GM18507 (cell line): ENCODE measurements around the gene RASSF9.

Experiments
- DNase-seq: peaks from one replicate; pipeline ENCODE4 v3.0.0; 2011; ENCODE audit warnings: low read depth; ENCODE audit not compliant: insufficient read length; ENCODE audit errors: extremely low spot score
- FAIRE-seq: peaks from 2 replicates; lab custom pipeline; 2011; peaks lifted over from hg19 to GRCh38; lab: Jason Lieb, UNC

Gene RASSF9

DNA sequence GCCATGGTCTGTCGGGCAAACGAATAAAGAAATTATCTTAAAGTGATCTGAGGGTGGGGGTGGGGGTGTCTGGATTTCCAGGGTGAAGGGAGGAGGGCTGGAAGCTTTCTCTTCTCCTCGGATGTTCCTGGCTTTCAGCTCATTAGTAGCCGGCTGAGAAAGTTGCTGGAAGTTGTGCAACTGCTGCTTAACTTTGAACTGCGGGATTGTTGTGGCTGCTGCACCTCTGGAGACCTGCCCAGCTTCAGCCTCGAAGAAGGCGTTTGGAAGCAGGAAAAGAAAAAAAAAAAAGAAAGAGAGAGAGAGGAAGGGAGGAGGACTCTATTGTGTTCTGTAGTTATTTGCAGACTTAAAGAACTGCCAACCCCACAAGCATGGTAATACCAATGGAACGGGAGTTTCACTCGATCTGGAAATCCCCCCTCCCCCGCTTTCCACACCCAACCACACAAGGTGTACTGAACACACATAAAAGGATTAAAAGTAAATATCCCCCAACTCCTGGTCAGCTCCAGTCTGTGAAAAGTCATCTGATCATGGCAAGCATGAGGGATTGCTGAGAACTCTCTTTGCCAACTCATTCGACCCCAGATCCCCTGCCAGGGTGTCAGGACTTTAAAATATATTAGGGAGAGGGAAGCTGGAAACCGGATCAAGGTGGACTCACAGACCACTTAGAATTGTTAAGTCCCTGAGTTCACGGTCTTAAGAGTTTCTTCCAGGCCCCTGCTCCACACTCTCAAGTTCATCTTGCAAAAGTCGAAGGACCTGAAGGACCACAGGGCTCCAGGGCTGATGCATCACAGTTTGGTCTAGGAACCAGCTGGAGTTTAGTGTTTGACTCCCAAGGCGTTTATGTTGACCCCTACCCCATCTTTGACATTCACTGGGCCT is at the start of gene RASSF9:
TSS of gene RASSF9 (minus strand) at position 213 of the 894 bp plus-strand sequence. CDS start at position 5, 208 bp downstream.
- DNase-seq, result no peak
- no peak for FAIRE-seq

DNA sequence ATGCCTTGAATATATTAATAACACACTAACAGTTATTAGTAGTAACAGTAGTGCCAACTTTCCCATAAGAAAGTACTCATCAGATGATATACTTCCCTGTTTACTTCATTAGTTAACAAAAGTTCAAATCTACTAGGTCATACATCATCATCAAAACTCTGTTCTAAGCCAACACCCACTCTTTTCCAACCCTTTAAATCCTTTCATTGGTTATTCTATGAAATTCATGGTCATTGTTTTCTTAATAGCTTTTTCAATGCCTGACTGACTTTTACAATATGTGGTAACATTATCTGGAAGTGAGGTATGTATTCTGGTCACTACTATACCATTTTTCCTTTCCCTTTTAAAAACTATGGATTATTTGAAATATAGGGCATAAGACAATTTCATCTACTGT is 47.6 kb upstream of the RASSF9 start:
- DNase-seq (no peak), FAIRE-seq (no peak)

GRCh38 chr12:85877459-85877858 is 41.2 kb upstream of the RASSF9 start:
- DNase-seq (no peak), FAIRE-seq (no peak)

DNA sequence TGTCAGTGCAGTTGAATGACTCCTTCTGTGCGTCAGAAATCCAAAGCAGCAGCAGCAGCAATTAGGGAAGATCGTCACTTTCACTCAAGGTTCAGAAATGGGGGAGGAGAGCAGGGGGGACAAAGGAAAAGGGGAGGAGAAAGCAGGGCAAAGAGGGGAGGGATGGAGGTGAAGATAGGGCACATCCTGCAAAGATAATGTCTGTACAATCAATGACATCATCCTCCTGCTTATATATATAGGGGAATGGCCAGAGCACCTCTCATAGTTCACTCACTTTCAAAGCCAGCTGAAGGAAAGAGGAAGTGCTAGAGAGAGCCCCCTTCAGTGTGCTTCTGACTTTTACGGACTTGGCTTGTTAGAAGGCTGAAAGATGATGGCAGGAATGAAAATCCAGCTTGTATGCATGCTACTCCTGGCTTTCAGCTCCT is 37.8 kb upstream of the RASSF9 start, which contains the start of gene NTS:
TSS of gene NTS (plus strand) at position 265 of the 431 bp plus-strand sequence. CDS start at position 374, 109 bp downstream.
- DNase-seq (no peak), FAIRE-seq (no peak)

GRCh38 chr12:85872497-85873091 is 36.4 kb upstream of the RASSF9 start:
- peak; percentile 81 for FAIRE-seq

GRCh38 chr12:85866986-85867776 is 31.0 kb upstream of the RASSF9 start:
- DNase-seq, result no peak
- peak; percentile 65 for FAIRE-seq

More at GRCh38 chr12:85872497-85873091, 36.4 kb upstream of the RASSF9 start:
- no peak for DNase-seq

GRCh38 chr12:85865890-85866289 is 29.7 kb upstream of the RASSF9 start:
- no peak for FAIRE-seq
- no peak for DNase-seq

GRCh38 chr12:85856966-85857365 is 20.8 kb upstream of the RASSF9 start:
- DNase-seq (no peak), FAIRE-seq (no peak)

DNA sequence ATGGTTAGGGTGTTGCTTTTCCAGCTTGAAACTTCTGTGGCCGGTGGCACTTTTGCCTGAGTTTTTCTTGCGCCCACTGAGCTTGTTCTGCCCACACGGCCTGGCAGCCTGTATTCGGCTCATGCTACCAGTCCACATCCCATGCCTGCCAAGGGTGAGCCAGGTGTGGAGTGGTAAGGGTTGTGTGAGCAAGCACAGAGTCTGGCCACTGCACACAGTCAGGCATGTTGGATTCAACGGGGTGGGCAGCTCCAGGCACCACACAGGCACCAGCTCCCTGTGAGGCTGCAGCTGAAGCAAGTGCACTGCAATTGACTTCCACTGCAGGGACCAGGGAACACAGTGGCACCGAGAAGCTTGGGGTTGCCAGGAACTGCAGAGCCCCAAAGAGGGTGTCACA is 19.1 kb upstream of the RASSF9 start:
- FAIRE-seq, result no peak
- no peak for DNase-seq

DNA sequence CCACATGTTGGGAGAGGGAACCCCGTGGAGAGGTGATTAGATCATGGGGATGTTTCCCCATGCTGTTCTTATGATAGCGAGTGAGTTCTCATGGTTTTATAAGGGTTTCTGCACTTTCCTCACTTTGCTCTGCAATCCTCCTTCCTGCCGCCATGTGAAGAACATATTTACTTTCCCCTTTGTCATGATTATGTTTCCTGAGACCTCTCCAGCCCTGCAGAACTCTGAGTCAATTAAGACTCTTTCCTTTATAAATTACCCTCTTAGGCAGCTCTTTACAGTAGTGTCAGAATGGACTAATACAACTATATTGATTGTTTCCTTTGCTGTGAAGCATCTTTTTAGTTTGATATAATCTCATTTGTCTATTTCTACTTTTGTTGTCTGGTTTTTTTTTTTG is 13.1 kb upstream of the RASSF9 start:
- FAIRE-seq, result no peak
- DNase-seq, result no peak

- FAIRE-seq, result no peak
- DNase-seq, result no peak
Measured at GRCh38 chr12:85843606-85844310, 7.5 kb upstream of the RASSF9 start.

DNA sequence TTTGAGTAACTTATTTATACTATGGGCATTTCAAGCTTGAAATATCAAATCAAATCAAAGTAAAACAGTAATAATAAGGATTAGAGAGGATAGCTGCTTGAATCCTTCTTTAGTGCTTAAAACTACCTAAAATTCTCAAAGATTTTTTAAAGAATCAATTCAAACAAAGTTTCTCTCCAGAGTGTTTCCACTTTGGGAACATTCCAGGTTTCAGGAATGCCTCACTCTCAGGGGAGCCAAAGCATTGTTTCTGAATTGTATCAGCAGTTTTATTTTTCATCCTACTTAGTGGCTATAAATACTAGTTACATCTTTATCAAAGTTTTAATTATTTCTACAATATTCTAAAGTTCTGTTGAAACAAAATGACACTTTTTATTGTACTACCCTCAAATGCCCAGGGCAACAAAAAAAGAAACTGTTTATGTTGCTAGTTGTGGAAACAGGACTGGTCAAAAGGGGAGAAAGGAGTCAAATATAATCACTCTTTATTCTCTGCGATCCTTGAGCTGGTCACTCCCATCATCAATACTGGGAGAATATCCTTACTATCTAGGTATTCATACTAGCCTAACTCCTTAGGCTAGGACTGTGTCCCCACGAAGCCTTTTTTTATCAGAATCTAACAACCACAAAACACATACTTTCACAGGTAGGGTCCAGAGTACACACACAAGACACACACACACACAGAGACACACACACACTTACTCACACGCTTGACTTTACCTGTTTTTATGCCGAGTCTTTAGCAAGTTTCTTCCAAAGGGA is 598 bp downstream of the RASSF9 start:
- FAIRE-seq (no peak), DNase-seq (no peak)

DNA sequence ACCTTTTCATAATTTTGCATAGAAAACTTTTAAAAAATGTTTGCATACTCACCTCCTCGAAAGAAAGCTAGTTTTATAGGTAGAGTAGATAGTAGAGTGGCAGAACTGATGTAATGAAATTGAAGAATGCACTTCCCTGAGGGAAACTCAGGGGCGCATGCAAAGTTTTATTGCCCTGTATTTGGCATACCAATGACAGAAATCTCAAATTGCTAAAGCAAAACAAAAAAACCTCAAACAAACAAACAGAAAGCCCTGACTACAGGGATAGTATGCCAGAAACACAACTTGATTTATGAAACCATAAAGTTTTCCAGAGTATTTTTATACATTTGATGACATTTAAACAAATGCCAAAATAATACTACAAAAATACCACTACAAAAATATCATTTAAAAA is 1.8 kb downstream of the RASSF9 start:
- FAIRE-seq (no peak), DNase-seq (no peak)

- DNase-seq, result no peak
- FAIRE-seq, result no peak
Measured at GRCh38 chr12:85833579-85833978, 2.6 kb downstream of the RASSF9 start.

- DNase-seq, result no peak
- FAIRE-seq, result no peak
Measured at GRCh38 chr12:85831327-85831990, 4.8 kb downstream of the RASSF9 start.

- no peak for DNase-seq
- FAIRE-seq, result no peak
Measured at GRCh38 chr12:85829391-85829790, 6.8 kb downstream of the RASSF9 start.

DNA sequence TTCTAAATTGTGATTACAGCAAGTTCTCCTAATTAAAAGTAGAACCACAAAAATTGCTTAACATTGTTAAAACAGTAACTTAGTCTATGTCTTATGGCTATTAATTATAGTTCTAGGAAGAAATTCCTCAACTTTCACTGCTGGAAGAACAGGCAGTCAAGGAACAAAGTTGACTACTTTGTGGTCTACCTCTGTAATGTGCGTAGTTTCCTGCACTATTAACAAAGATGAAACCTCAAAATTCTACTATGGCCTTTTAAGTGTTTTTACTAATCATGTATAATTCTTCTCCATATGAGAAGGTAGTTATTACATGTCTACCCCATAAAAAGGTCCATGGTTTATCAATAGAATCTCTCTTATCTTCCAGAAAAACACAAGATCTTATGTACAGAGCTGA is 7.6 kb downstream of the RASSF9 start:
- FAIRE-seq, result no peak
- DNase-seq, result no peak

- FAIRE-seq, result no peak
Measured at GRCh38 chr12:85825746-85826145, 10.5 kb downstream of the RASSF9 start.

More at GRCh38 chr12:85825746-85826145, 10.5 kb downstream of the RASSF9 start:
- DNase-seq, result no peak
